CD14-positive monocyte (primary cell): ENCODE results near the gene CACUL1. TPM values are rescaled to one million over a fixed set of nuclear protein-coding genes. Genes with fewer than 3 reads are reported as not detected.

Experiments
- DNase-seq, 3 donors: peaks; one replicate each; pipeline ENCODE4 v3.0.0-alpha.2; 2011 to 2022
- H2AFZ ChIP-seq: 2 replicates; pipeline ENCODE4 v1.6.0; 2012; ENCODE audit warnings: mild to moderate bottlenecking, low read depth, low read length, inconsistent platforms; ENCODE audit not compliant: insufficient read depth, poor library complexity, severe bottlenecking
- H3K27ac ChIP-seq, 2 donors: 1 replicate in 1 of 2; 2 replicates in 1 of 2; pipeline ENCODE4 v1.5.1; 2012 to 2013; ENCODE audit warnings: low read length in 2 of 2, control low read depth in 1 of 2, inconsistent platforms in 1 of 2, low read depth in 1 of 2, mild to moderate bottlenecking in 1 of 2
- H3K27me3 ChIP-seq, 2 donors: one replicate each; pipeline versions ENCODE4 v1.6.0 to v1.6.1; 2011 to 2013; ENCODE audit warnings: low read length in 2 of 2; ENCODE audit not compliant: control insufficient read depth in 2 of 2, insufficient read depth in 2 of 2
- H3K36me3 ChIP-seq, 2 donors: replicated peaks in 1 of 2; 1 replicate in 1 of 2; 2 replicates in 1 of 2; pipeline versions ENCODE4 v1.5.1 to v1.6.1; 2012 to 2013; ENCODE audit warnings: low read length in 2 of 2, control low read depth in 1 of 2, inconsistent platforms in 1 of 2, mild to moderate bottlenecking in 1 of 2; ENCODE audit not compliant: insufficient read depth in 2 of 2, control insufficient read depth in 1 of 2
- H3K4me1 ChIP-seq, 2 donors: 1 replicate in 1 of 2; 2 replicates in 1 of 2; pipeline versions ENCODE4 v1.5.1 to v1.6.1; 2012 to 2013; ENCODE audit warnings: low read length in 2 of 2, control low read depth in 1 of 2, inconsistent platforms in 1 of 2, mild to moderate bottlenecking in 1 of 2, moderate library complexity in 1 of 2; ENCODE audit not compliant: insufficient read depth in 2 of 2, control insufficient read depth in 1 of 2
- H3K4me2 ChIP-seq: replicated peaks from 2 replicates; pipeline ENCODE3; 2012; ENCODE audit warnings: low read length, moderate library complexity, mild to moderate bottlenecking; ENCODE audit not compliant: poor library complexity, severe bottlenecking; ENCODE audit errors: extremely low read depth
- H3K4me3 ChIP-seq, 3 experiments: fragments of 200-600 bp in 1 of 3; sonication (generic) in 1 of 3; replicated peaks in 1 of 3; 1 replicate in 2 of 3; 2 replicates in 1 of 3; pipeline ENCODE4 v1.5.1; 2011 to 2013; ENCODE audit warnings: low read length in 3 of 3, mild to moderate bottlenecking in 3 of 3, control low read depth in 2 of 3, low read depth in 2 of 3, inconsistent platforms in 1 of 3, moderate library complexity in 1 of 3
- H3K79me2 ChIP-seq: 2 replicates; pipeline ENCODE4 v1.6.0; 2012; ENCODE audit warnings: mild to moderate bottlenecking, control low read depth, inconsistent platforms, low read length, moderate library complexity; ENCODE audit not compliant: insufficient read depth
- H3K9ac ChIP-seq: 2 replicates; pipeline ENCODE4 v1.6.0; 2017; ENCODE audit warnings: low read length, mild to moderate bottlenecking; ENCODE audit not compliant: insufficient read depth, poor library complexity, severe bottlenecking
- H3K9me3 ChIP-seq, 2 donors: replicated peaks in 1 of 2; 1 replicate in 1 of 2; 2 replicates in 1 of 2; pipeline versions ENCODE4 v1.5.1 to v1.6.1; 2012 to 2013; ENCODE audit warnings: low read length in 2 of 2, control low read depth in 1 of 2; ENCODE audit not compliant: control insufficient read depth in 1 of 2, insufficient read depth in 1 of 2
- H4K20me1 ChIP-seq: 2 replicates; pipeline ENCODE4 v1.6.0; 2012; ENCODE audit warnings: mild to moderate bottlenecking, low read length, control low read depth, moderate library complexity; ENCODE audit not compliant: insufficient read depth
- H3K27ac Mint-ChIP-seq, 7 donors: one replicate each; pipeline ENCODE4 v1.8.0; 2020; ENCODE audit warnings: mild to moderate bottlenecking in 7 of 7, mixed read lengths in 7 of 7, moderate library complexity in 6 of 7, inconsistent platforms in 2 of 7
- H3K27me3 Mint-ChIP-seq, 3 donors: one replicate each; pipeline ENCODE4 v1.8.0; 2021 to 2022; ENCODE audit warnings: low read depth in 3 of 3, mild to moderate bottlenecking in 3 of 3, mixed read lengths in 3 of 3, moderate library complexity in 3 of 3, inconsistent platforms in 1 of 3
- H3K36me3 Mint-ChIP-seq, 2 donors: one replicate each; pipeline ENCODE4 v1.8.0; 2020; ENCODE audit warnings: mixed read lengths in 2 of 2, inconsistent platforms in 1 of 2, mild to moderate bottlenecking in 1 of 2
- H3K4me1 Mint-ChIP-seq: one replicate; pipeline ENCODE4 v1.8.0; 2020; ENCODE audit warnings: mild to moderate bottlenecking, mixed read lengths
- H3K4me3 Mint-ChIP-seq, 2 donors: one replicate each; pipeline ENCODE4 v1.8.0; 2020; ENCODE audit warnings: mild to moderate bottlenecking in 2 of 2, mixed read lengths in 2 of 2, moderate library complexity in 1 of 2
- H3K9me3 Mint-ChIP-seq, 7 donors: one replicate each; pipeline ENCODE4 v1.8.0; 2020 to 2022; ENCODE audit warnings: mixed read lengths in 7 of 7, mild to moderate bottlenecking in 6 of 7, moderate library complexity in 6 of 7, inconsistent platforms in 2 of 7
- CTCF ChIP-seq: fragments of 200-600 bp; IDR thresholded peaks from one replicate; pipeline ENCODE4 v1.8.0; 2022; ENCODE audit warnings: antibody characterized with exemption, mild to moderate bottlenecking
- WGBS: methylation state at CpG from one replicate; pipeline ENCODE4 v1.1.5; 2013; ENCODE audit warnings: missing lambda C conversion rate; ENCODE audit not compliant: insufficient coverage; 5-methylcytosine and 5-hydroxymethylcytosine counted together
- intact Hi-C, 2 donors: fragments of 100-400 bp; cut with micrococcal nuclease; formaldehyde crosslinking; loops; one replicate each; pipeline versions ENCODE4 v1.15.0 to v1.15.1; 2023
- polyA plus RNA-seq, 3 donors: library from polyadenylated mRNA; depleted of rRNA in 1 of 3; unstranded in 2 of 3; stranded (reverse) in 1 of 3; fragments of 300-500 nt in 2 of 3; fragments of >200 nt in 1 of 3; fragmentation: Illumina TruSeq in 2 of 3; gene quantifications; 1 replicate in 2 of 3; 2 replicates in 1 of 3; pipeline ENCODE4 v1.2.3, GENCODE V29; 2012 to 2021

Gene CACUL1
- polyA plus RNA-seq, 3 donors: 18.1 to 50.8 (median 38.8) TPM

DNA sequence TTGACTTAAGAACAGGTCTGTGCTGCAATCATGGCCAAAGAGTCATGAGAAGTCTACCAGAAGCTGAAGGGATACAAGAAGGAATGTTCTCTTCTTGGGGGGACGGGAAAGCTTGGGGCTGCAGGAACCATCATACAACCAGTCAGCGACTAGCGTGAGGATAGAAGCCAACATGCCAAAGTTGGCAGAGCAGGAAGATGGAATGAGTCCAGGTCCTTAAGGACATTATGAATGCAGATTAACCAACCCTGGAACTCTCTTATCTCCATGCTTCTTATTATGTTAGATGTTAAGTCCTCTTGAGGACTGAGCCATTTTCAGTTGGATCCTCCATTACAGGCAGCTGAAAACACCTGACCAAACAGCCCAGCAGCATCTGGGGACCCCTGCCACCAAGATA lies 17.2 kb upstream of the CACUL1 start:
- no peak overlapping the region for H3K27ac Mint-ChIP-seq

DNA sequence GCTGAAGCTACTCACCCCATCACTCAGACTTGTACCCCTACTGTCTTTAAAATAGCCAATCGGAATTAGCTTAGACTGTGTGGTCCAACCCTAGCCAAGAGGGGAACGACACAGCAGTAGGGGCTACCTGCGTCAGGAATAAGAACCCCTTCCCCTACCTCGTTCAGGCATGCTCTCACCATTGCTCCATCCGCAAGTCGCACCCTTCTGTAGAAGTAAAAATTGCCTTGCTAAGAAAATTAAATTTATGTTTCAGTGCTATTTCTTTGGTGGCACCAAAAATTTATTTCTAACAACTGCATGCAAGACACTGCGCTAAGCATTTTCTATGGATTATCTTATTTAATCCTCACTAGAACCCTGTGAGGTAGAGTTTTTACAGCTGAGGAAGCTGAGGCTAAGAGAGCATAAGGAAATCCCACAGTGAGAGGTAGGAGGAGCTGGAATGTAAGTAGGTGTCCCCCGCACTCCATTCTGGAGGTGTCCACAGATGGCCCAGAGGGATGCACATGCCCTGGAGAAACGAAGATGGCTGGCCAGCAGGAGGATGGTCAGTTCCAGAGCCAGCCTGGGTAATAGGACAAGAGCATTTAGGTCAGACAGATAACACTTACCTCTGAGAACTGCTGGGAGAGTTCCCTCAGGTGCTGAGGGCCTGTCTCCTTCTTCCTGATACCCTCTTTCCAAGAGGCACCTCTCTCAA lies 15.3 kb upstream of the CACUL1 start:
- no peak overlapping the region for H3K4me2 ChIP-seq
- H3K4me1 ChIP-seq: no peaks in the 10 kb centered on the region
- no peaks in the 10 kb centered on the region for H3K36me3 ChIP-seq
- Mint-ChIP-seq H3K27me3 (peaks cover 4 to 11% (median 7%) of the 10 kb centered on the region in 3 donors), H3K9me3 (peaks cover 11 to 25% (median 18%) of the 10 kb centered on the region in 7 donors), H3K4me3 (no peak overlapping the region), H3K27ac (peak overlapping the region in 2 of 7 donors; percentile 25 to 55), H3K4me1 (no peaks in the 10 kb centered on the region), H3K36me3 (no peaks in the 10 kb centered on the region)
- TF ChIP-seq CTCF: no peak
- no peaks in the 10 kb centered on the region for H3K27me3 ChIP-seq
- H3K4me3 ChIP-seq: no peak overlapping the region
- H3K27ac ChIP-seq: no peak overlapping the region
- H4K20me1 ChIP-seq: no peaks in the 10 kb centered on the region
- H2AFZ ChIP-seq: no peak overlapping the region
- no peak for DNase-seq
- no peaks in the 10 kb centered on the region for H3K79me2 ChIP-seq
- H3K9me3 ChIP-seq: peaks cover 0 to 9% of the 10 kb centered on the region in 2 donors
- WGBS: 96% methylated on average over 3 of the region's 9 CpGs
- intact Hi-C loops: no loop called here
- no peak overlapping the region for H3K9ac ChIP-seq

More for the DNA sequence above, 17.2 kb upstream of the CACUL1 start:
- no peaks in the 10 kb centered on the region for H3K36me3 ChIP-seq
- H3K27ac ChIP-seq: no peak overlapping the region
- H3K79me2 ChIP-seq: no peaks in the 10 kb centered on the region
- Mint-ChIP-seq H3K4me1 (peaks cover 4% of the 10 kb centered on the region), H3K9me3 (peaks cover 14 to 37% (median 27%) of the 10 kb centered on the region in 7 donors), H3K27me3 (peaks cover 2 to 8% (median 6%) of the 10 kb centered on the region in 3 donors), H3K36me3 (peaks cover 0 to under 1% of the 10 kb centered on the region in 2 donors), H3K4me3 (no peak overlapping the region)
- H3K4me3 ChIP-seq: no peak overlapping the region
- no peak overlapping the region for H2AFZ ChIP-seq
- H4K20me1 ChIP-seq: no peaks in the 10 kb centered on the region
- no peaks in the 10 kb centered on the region for H3K4me1 ChIP-seq
- H3K4me2 ChIP-seq: no peak overlapping the region
- intact Hi-C loops: no loop called here
- peaks cover 4 to 14% of the 10 kb centered on the region in 2 donors for H3K9me3 ChIP-seq
- no peak for DNase-seq
- H3K27me3 ChIP-seq: no peaks in the 10 kb centered on the region
- 100% methylated on average over 3 of the region's 3 CpGs for WGBS
- no peak for TF ChIP-seq CTCF
- no peak overlapping the region for H3K9ac ChIP-seq
